ENCODE measurements around the gene MSANTD7. TPM values are rescaled to one million over a fixed set of nuclear protein-coding genes. Genes with fewer than 3 reads are reported as not detected.

Gene MSANTD7
- total and polyA plus RNA-seq, 2 of the 13 experiments (the other 11 are each of a cell fraction or from before 2014, with no cell fraction given): 3.7 to 16.7 TPM

DNA sequence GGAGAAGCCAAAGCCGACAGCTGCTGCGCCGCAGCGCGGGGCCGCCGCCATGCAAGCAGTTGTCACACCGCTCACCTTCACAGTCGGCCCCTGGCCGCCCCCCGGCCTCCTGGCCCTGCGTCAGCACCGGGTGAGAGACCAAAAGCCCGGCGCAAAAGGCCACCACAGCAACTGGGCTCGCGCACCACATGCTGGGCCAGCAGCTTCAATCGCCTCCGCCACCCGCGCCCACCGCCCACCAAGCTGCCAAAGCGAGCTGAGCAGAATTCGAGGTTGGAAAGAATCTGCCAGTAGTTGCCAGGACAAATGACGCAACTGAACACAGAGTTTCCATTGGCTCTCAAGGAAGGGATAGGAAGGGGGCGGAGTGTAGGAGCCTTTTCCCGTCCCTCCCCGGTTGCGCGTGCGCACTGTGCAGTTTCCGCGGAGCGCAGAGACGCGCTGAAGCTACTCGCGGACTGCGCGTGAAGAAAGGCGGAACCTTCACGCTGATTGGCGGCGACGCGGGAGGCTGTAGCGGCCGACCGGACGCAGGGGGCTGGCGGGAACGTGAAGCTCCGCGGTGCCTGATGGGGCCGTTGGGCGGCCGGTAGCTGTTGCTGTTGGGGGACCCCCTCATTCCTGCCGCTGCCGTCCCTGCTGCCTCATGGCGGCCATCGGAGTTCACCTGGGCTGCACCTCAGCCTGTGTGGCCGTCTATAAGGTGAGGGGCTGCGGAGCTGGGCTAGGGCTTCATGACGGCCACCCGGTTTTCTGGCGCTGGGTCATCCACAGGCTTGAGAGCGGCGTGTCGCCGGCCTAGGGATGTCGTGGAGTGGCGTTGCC, at the start of gene MSANTD7, which contains the start of the genes CDNF and HSPA14 (continued):
- TF ChIP-seq ZNF749 (CRISPR knock-in tag; IDR thresholded peaks at IDR 0.05; ENCODE audit: borderline replicate concordance) (no peak), TAF15 (IDR thresholded peaks at IDR 0.05; ENCODE audit: low read depth, low read length, poor library complexity, severe bottlenecking) (no peak), MTA3 (CRISPR knock-in tag; IDR thresholded peaks at IDR 0.05) (no peak), ZNF563 (CRISPR knock-in tag; IDR thresholded peaks at IDR 0.05) (no peak), ZNF839 (CRISPR knock-in tag; IDR thresholded peaks at IDR 0.05; ENCODE audit: borderline replicate concordance) (peak; percentile 81; the same call in 1 of the 2 replicates), XBP1 (CRISPR knock-in tag; IDR thresholded peaks at IDR 0.05) (no peak), SMAD3 (CRISPR knock-in tag; IDR thresholded peaks at IDR 0.05) (no peak; the same call in 1 of the 2 replicates), ATF1 (CRISPR knock-in tag; IDR thresholded peaks at IDR 0.05) (peak; percentile 95), ZNF841 (CRISPR knock-in tag; IDR thresholded peaks at IDR 0.05; ENCODE audit: borderline replicate concordance) (no peak), ZNF570 (CRISPR knock-in tag; IDR thresholded peaks at IDR 0.05; ENCODE audit: borderline replicate concordance) (no peak; the same call in 1 of the 2 replicates), ESRRA (CRISPR knock-in tag; IDR thresholded peaks at IDR 0.05; ENCODE audit: low read depth) (no peak), AHR (CRISPR knock-in tag; IDR thresholded peaks at IDR 0.05) (no peak), SYNCRIP (IDR thresholded peaks at IDR 0.05; ENCODE audit: insufficient read depth, low read depth, low read length) (no peak), ZFP36L1 (CRISPR knock-in tag; IDR thresholded peaks at IDR 0.05) (no peak), NBN (conservative IDR thresholded peaks at IDR 0.05) (no peak), ZKSCAN5 (CRISPR knock-in tag; IDR thresholded peaks at IDR 0.05) (no peak), JARID2 (CRISPR knock-in tag; IDR thresholded peaks at IDR 0.05; ENCODE audit: insufficient replicate concordance) (no peak), HNF4A (CRISPR knock-in tag; IDR thresholded peaks at IDR 0.05) (no peak), ELF4 (CRISPR knock-in tag; IDR thresholded peaks at IDR 0.05; ENCODE audit: borderline replicate concordance) (no peak), SRSF4 (IDR thresholded peaks at IDR 0.05; ENCODE audit: low read depth, low read length, poor library complexity, severe bottlenecking) (no peak)
- TF ChIP-seq, protein P1, sequence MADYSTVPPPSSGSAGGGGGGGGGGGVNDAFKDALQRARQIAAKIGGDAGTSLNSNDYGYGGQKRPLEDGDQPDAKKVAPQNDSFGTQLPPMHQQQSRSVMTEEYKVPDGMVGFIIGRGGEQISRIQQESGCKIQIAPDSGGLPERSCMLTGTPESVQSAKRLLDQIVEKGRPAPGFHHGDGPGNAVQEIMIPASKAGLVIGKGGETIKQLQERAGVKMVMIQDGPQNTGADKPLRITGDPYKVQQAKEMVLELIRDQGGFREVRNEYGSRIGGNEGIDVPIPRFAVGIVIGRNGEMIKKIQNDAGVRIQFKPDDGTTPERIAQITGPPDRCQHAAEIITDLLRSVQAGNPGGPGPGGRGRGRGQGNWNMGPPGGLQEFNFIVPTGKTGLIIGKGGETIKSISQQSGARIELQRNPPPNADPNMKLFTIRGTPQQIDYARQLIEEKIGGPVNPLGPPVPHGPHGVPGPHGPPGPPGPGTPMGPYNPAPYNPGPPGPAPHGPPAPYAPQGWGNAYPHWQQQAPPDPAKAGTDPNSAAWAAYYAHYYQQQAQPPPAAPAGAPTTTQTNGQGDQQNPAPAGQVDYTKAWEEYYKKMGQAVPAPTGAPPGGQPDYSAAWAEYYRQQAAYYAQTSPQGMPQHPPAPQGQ (CRISPR knock-in tag; IDR thresholded peaks at IDR 0.05; ENCODE audit: borderline replicate concordance): no peak
- TF ChIP-seq, protein P2, sequence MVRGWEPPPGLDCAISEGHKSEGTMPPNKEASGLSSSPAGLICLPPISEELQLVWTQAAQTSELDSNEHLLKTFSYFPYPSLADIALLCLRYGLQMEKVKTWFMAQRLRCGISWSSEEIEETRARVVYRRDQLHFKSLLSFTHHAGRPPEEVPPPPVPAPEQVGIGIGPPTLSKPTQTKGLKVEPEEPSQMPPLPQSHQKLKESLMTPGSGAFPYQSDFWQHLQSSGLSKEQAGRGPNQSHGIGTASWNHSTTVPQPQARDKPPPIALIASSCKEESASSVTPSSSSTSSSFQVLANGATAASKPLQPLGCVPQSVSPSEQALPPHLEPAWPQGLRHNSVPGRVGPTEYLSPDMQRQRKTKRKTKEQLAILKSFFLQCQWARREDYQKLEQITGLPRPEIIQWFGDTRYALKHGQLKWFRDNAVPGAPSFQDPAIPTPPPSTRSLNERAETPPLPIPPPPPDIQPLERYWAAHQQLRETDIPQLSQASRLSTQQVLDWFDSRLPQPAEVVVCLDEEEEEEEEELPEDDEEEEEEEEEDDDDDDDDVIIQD (CRISPR knock-in tag; IDR thresholded peaks at IDR 0.05; ENCODE audit: low read depth): no peak
- TF ChIP-seq, protein P3, sequence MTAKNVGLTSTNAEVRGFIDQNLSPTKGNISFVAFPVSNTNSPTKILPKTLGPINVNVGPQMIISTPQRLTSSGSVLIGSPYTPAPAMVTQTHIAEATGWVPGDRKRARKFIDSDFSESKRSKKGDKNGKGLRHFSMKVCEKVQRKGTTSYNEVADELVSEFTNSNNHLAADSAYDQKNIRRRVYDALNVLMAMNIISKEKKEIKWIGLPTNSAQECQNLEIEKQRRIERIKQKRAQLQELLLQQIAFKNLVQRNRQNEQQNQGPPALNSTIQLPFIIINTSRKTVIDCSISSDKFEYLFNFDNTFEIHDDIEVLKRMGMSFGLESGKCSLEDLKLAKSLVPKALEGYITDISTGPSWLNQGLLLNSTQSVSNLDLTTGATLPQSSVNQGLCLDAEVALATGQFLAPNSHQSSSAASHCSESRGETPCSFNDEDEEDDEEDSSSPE (CRISPR knock-in tag; IDR thresholded peaks at IDR 0.05): peak; percentile 96
- TF ChIP-seq, protein P4, sequence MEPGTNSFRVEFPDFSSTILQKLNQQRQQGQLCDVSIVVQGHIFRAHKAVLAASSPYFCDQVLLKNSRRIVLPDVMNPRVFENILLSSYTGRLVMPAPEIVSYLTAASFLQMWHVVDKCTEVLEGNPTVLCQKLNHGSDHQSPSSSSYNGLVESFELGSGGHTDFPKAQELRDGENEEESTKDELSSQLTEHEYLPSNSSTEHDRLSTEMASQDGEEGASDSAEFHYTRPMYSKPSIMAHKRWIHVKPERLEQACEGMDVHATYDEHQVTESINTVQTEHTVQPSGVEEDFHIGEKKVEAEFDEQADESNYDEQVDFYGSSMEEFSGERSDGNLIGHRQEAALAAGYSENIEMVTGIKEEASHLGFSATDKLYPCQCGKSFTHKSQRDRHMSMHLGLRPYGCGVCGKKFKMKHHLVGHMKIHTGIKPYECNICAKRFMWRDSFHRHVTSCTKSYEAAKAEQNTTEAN (CRISPR knock-in tag; conservative IDR thresholded peaks at IDR 0.05): no peak
